Loucy (cell line): ENCODE results near the gene RBP5.

ENCODE experiments used
- H2AFZ ChIP-seq: fragments of 200-600 bp; sonication (generic); 2 replicates; pipeline ENCODE4 v1.6.0; 2016; ENCODE audit warnings: antibody characterized with exemption, mild to moderate bottlenecking, low read length, moderate library complexity
- H3F3A ChIP-seq: fragments of 200-600 bp; 2 replicates; pipeline ENCODE4 v1.6.0; 2016; ENCODE audit warnings: antibody characterized with exemption, low read depth, mild to moderate bottlenecking
- H3K27me3 ChIP-seq: fragments of 200-600 bp; sonication (generic); 2 replicates; pipeline ENCODE4 v1.6.1; 2014; ENCODE audit warnings: low read length, mild to moderate bottlenecking; ENCODE audit not compliant: insufficient read depth, poor library complexity, severe bottlenecking
- H3K36me3 ChIP-seq: fragments of 200-600 bp; sonication (generic); 2 replicates; pipeline ENCODE4 v1.6.1; 2016; ENCODE audit warnings: low read length; ENCODE audit not compliant: insufficient read depth
- H3K4me1 ChIP-seq: fragments of 200-600 bp; sonication (generic); 2 replicates; pipeline ENCODE4 v1.5.1; 2014; ENCODE audit warnings: low read length, mild to moderate bottlenecking; ENCODE audit not compliant: insufficient read depth, poor library complexity, severe bottlenecking
- H3K4me2 ChIP-seq: fragments of 200-600 bp; sonication (generic); 2 replicates; pipeline ENCODE4 v1.6.0; 2014; ENCODE audit warnings: antibody characterized with exemption, low read length, low read depth, mild to moderate bottlenecking; ENCODE audit not compliant: poor library complexity, severe bottlenecking
- H3K4me3 ChIP-seq: fragments of 200-600 bp; sonication (generic); 2 replicates; pipeline ENCODE4 v1.5.1; 2014; ENCODE audit warnings: low read length, mild to moderate bottlenecking, mixed read lengths; ENCODE audit not compliant: poor library complexity, severe bottlenecking
- H3K79me2 ChIP-seq: fragments of 200-600 bp; sonication (generic); 2 replicates; pipeline ENCODE4 v1.6.1; 2014; ENCODE audit warnings: low read length; ENCODE audit not compliant: insufficient read depth
- H3K9ac ChIP-seq: fragments of 200-600 bp; sonication (generic); 2 replicates; pipeline ENCODE4 v1.6.0; 2014; ENCODE audit warnings: mild to moderate bottlenecking, low read depth, low read length, moderate library complexity; ENCODE audit not compliant: poor library complexity, severe bottlenecking
- H3K9me2 ChIP-seq: fragments of 200-600 bp; sonication (generic); replicated peaks from 2 replicates; pipeline ENCODE4 v1.6.1; 2016; ENCODE audit warnings: low read depth, low read length, mixed read lengths
- H3K9me3 ChIP-seq: fragments of 200-600 bp; sonication (generic); 2 replicates; pipeline ENCODE4 v1.6.1; 2014; ENCODE audit warnings: mild to moderate bottlenecking, antibody characterized with exemption, low read length, low read depth; ENCODE audit not compliant: insufficient read depth
- H4K20me1 ChIP-seq: fragments of 200-600 bp; sonication (generic); 2 replicates; pipeline ENCODE4 v1.6.0; 2014; ENCODE audit warnings: antibody characterized with exemption, low read length, mild to moderate bottlenecking; ENCODE audit not compliant: insufficient read depth, poor library complexity, severe bottlenecking
- CTCF ChIP-seq: fragments of 200-600 bp; sonication (generic); conservative IDR thresholded peaks from 2 replicates; pipeline ENCODE4 v1.5.1; 2014; ENCODE audit warnings: mild to moderate bottlenecking, antibody characterized with exemption, low read length
- EZH2phosphoT487 ChIP-seq: fragments of 200-600 bp; IDR thresholded peaks from 2 replicates; pipeline ENCODE4 v1.6.1; 2018; ENCODE audit warnings: antibody characterized with exemption, mild to moderate bottlenecking, moderate library complexity, borderline replicate concordance

RBP5 gene

GRCh38 chr12:7122811-7123769 is 5.6 kb downstream of the RBP5 start:
- Histone ChIP-seq H3K4me1 (no peaks in the 10 kb centered on the region), H3K36me3 (no peaks in the 10 kb centered on the region), H3K9me2 (no peaks in the 10 kb centered on the region), H3K27me3 (no peaks in the 10 kb centered on the region), H4K20me1 (no peaks in the 10 kb centered on the region), H2AFZ (no peak overlapping the region), H3K79me2 (no peaks in the 10 kb centered on the region), H3F3A (no peaks in the 10 kb centered on the region), H3K9me3 (no peaks in the 10 kb centered on the region), H3K9ac (no peak overlapping the region), H3K4me2 (no peak overlapping the region), H3K4me3 (no peak overlapping the region)
- TF ChIP-seq EZH2phosphoT487: no peak

GRCh38 chr12:7121324-7121723 is 7.4 kb downstream of the RBP5 start:
- Histone ChIP-seq H4K20me1 (no peaks in the 10 kb centered on the region), H3F3A (no peaks in the 10 kb centered on the region), H3K36me3 (no peaks in the 10 kb centered on the region), H3K4me1 (no peaks in the 10 kb centered on the region), H3K9me3 (no peaks in the 10 kb centered on the region), H3K9me2 (no peaks in the 10 kb centered on the region), H2AFZ (no peak overlapping the region), H3K9ac (no peak overlapping the region), H3K4me3 (no peak overlapping the region), H3K27me3 (no peaks in the 10 kb centered on the region), H3K4me2 (no peak overlapping the region), H3K79me2 (no peaks in the 10 kb centered on the region)
- TF ChIP-seq CTCF (no peak), EZH2phosphoT487 (no peak)

GRCh38 chr12:7120166-7120565 is 8.5 kb downstream of the RBP5 start:
- Histone ChIP-seq H3K4me3 (no peak overlapping the region), H3K4me1 (no peaks in the 10 kb centered on the region), H3K9me3 (no peaks in the 10 kb centered on the region), H3K79me2 (no peaks in the 10 kb centered on the region), H3K36me3 (no peaks in the 10 kb centered on the region; the same call in 1 of the 2 replicates), H3K4me2 (no peak overlapping the region), H3K9me2 (no peaks in the 10 kb centered on the region), H3K27me3 (no peaks in the 10 kb centered on the region), H3F3A (no peaks in the 10 kb centered on the region), H3K9ac (no peak overlapping the region), H4K20me1 (no peaks in the 10 kb centered on the region), H2AFZ (no peak overlapping the region)
- TF ChIP-seq CTCF (no peak), EZH2phosphoT487 (no peak)
